ENCODE data around the gene CLASP2.
"Not testable (repeated sequence)": the region's sequence is repeated elsewhere in the genome, so short reads cannot be mapped to it uniquely, and the experiment has no call there.

CLASP2 gene

DNA sequence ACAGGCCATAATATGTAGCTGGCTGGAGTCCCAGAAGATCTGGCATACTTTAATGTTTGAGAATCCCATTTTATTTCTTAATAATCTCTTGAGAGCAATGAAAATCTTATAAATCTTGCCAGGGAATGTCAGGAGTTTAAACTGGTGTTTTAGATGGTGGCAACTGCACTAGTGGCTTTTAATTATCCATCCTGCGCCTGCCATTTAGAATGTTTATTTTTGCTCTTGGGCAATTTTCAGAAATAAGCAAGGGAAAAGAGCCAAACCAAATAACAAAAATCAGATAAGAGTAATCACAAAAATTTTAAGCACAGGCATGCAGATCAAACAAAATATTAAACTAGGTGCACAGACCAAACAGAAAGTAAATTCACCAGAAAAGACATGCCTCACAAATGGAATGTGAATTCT lies 235.9 kb downstream of the CLASP2 start:
- Histone ChIP-seq H3K36me3 (no peaks in the 10 kb centered on the region), H3K4me3 (ENCODE audit: low read depth, low read length) (no peak overlapping the region), H3K27me3 (no peaks in the 10 kb centered on the region), H3K4me1 (no peaks in the 10 kb centered on the region), H3K9me3 (no peaks in the 10 kb centered on the region)
- no peak for DNase-seq
- TF ChIP-seq, protein P1, sequence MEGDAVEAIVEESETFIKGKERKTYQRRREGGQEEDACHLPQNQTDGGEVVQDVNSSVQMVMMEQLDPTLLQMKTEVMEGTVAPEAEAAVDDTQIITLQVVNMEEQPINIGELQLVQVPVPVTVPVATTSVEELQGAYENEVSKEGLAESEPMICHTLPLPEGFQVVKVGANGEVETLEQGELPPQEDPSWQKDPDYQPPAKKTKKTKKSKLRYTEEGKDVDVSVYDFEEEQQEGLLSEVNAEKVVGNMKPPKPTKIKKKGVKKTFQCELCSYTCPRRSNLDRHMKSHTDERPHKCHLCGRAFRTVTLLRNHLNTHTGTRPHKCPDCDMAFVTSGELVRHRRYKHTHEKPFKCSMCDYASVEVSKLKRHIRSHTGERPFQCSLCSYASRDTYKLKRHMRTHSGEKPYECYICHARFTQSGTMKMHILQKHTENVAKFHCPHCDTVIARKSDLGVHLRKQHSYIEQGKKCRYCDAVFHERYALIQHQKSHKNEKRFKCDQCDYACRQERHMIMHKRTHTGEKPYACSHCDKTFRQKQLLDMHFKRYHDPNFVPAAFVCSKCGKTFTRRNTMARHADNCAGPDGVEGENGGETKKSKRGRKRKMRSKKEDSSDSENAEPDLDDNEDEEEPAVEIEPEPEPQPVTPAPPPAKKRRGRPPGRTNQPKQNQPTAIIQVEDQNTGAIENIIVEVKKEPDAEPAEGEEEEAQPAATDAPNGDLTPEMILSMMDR (IDR thresholded peaks at IDR 0.05; ENCODE audit: low read depth, low read length): no peak

DNA sequence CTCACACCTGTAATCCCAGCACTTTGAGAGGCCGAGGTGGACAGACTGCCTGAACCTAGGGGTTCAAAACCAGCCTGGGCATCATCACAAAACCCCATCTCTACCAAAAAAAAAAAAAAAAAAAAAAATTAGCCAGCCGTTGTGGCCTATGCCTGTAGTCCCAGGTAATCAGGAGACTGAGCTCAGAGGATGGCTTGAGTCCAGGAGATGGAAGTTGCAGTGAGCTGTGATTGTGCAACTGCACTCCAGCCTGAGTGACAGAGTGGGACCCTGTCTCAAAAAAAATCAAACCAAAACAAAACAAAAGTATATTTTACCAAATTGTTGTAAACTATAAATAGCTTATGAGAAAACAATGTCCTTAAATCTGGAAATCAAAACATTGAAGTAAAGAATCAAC lies 243.2 kb downstream of the CLASP2 start:
- H3K9me3 ChIP-seq: no peaks in the 10 kb centered on the region
- H3K36me3 ChIP-seq: no peaks in the 10 kb centered on the region
- TF ChIP-seq, protein P1 (IDR thresholded peaks at IDR 0.05; ENCODE audit: low read depth, low read length): no peak
- H3K4me3 ChIP-seq (ENCODE audit: low read depth, low read length): no peak overlapping the region
- no peak for DNase-seq
- no peaks in the 10 kb centered on the region for H3K27me3 ChIP-seq
- no peaks in the 10 kb centered on the region for H3K4me1 ChIP-seq

DNA sequence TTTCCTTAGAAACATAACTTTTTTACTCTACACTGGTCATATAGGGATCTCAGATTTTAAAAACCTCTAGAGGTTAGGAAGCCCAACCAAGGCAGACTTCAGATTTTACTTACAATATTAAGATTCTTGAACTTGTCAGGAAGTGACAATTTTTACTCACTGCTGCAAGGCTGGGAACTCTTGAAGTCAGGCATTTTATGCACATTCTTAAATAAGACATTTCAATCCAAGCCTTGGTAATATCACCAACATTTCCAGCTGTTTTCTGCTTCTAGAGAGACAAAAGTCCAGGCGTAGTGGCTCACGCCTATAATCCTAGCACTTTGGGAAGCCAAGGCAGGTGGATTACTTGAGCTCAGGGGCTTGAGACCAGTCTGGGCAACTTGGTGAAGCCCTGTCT lies 244.2 kb downstream of the CLASP2 start:
- Histone ChIP-seq H3K4me3 (ENCODE audit: low read depth, low read length) (no peak overlapping the region), H3K4me1 (no peaks in the 10 kb centered on the region), H3K36me3 (no peaks in the 10 kb centered on the region), H3K9me3 (no peaks in the 10 kb centered on the region), H3K27me3 (no peaks in the 10 kb centered on the region)
- no peak for DNase-seq
- TF ChIP-seq, protein P1 (IDR thresholded peaks at IDR 0.05; ENCODE audit: low read depth, low read length): no peak

DNA sequence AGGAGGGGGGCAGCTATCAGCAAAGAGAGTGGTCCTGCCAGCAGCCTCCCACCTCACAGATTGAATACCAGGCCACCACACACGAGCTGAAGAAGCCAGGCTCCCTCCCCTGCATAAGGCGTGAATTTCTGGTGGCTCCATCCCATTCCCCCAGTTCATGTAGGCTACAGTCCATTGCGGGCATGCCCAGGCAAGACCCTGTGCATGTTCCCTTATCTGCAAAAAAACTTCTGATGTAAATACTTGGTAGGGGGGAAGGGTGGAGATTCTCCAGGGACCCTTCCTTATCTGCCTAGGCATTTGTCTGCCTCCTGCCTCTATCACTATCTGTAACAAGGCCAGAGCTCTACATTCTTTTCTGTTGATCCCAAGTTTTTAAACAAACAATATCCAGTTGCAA lies 250.3 kb downstream of the CLASP2 start:
- Histone ChIP-seq H3K9me3 (no peaks in the 10 kb centered on the region), H3K27me3 (no peaks in the 10 kb centered on the region), H3K4me1 (no peaks in the 10 kb centered on the region), H3K36me3 (no peaks in the 10 kb centered on the region), H3K4me3 (ENCODE audit: low read depth, low read length) (no peak overlapping the region)
- TF ChIP-seq, protein P1 (IDR thresholded peaks at IDR 0.05; ENCODE audit: low read depth, low read length): no peak
- DNase-seq: no peak

DNA sequence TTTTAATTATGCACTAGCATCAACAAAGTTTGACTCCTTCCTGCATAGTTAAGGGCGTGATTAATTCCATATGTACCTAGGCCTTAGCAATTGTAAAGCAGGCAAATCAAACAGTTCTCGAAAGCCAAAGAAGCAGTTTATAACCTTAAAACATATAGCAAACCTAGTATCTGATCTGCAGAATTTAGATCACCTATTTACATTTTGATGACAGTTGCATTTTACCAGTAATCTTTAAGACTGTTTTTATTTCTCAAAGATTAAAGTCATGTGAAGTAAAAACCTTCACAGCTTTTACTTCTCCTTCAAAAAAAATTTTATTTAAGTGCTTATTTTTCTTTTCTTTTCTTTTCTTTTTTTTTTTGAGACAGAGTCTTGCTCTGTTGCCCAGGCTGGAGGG lies 257.0 kb downstream of the CLASP2 start:
- TF ChIP-seq, protein P1 (IDR thresholded peaks at IDR 0.05; ENCODE audit: low read depth, low read length): no peak
- H3K36me3 ChIP-seq: no peaks in the 10 kb centered on the region
- no peak overlapping the region for H3K4me3 ChIP-seq (ENCODE audit: low read depth, low read length)
- no peaks in the 10 kb centered on the region for H3K4me1 ChIP-seq
- DNase-seq: no peak
- H3K9me3 ChIP-seq: no peaks in the 10 kb centered on the region
- no peaks in the 10 kb centered on the region for H3K27me3 ChIP-seq

DNA sequence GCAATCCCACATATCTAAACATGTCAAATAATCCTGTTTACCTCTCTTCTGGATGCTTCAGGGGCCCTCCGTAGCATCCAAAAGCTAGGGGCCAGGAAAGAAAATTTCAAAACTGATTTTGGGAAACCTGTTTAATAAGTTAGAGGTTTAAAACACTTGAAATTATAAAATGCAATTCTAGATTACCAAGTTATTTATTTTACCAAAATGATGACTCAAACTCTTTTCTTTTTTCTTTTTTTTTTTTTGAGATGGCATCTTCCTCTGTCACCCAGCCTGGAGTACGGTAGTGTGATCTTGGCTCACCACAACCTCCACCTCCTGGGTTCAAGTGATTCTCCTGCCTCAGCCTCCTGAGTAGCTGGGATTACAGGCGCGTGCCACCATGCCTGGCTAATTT lies 258.5 kb downstream of the CLASP2 start:
- DNase-seq; H3K9me3 ChIP-seq; H3K4me1 ChIP-seq; H3K36me3 ChIP-seq; H3K27me3 ChIP-seq; H3K4me3 ChIP-seq (ENCODE audit: low read depth, low read length): not testable (repeated sequence)

DNA sequence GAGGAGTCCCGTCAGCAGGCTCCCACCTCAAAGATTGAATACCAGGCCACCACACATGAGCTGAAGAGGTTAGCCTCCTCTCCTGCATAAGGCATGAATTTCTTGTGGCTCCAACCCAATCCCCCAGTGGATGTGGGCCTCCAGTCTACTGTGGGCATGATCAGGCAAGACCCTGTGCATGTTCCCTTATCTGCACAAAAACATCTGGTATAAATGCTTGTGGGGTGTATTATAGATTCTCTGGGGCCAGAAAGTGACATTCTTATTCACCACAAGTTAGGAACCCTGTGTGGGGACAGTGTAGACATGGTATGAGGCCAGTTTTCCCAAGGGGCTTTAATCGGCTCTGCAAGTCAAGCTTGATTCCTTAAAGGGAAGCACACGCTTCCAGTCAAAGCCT lies 259.6 kb downstream of the CLASP2 start:
- Histone ChIP-seq H3K4me1 (no peaks in the 10 kb centered on the region), H3K27me3 (no peaks in the 10 kb centered on the region), H3K4me3 (ENCODE audit: low read depth, low read length) (no peak overlapping the region), H3K9me3 (no peaks in the 10 kb centered on the region), H3K36me3 (no peaks in the 10 kb centered on the region)
- TF ChIP-seq, protein P1 (IDR thresholded peaks at IDR 0.05; ENCODE audit: low read depth, low read length): no peak
- no peak for DNase-seq

Measured in BE2C (cell line).